KMS-11 (cell line): ENCODE results near the gene SCNM1.

ENCODE experiments used
- H2AFZ ChIP-seq: fragments of 200-600 bp; sonication (generic); 2 replicates; pipeline ENCODE4 v1.6.1; 2016; ENCODE audit warnings: antibody characterized with exemption, mixed run types, low read depth
- H3K27ac ChIP-seq: fragments of 200-600 bp; sonication (generic); 2 replicates; pipeline ENCODE4 v1.6.1; 2016; ENCODE audit warnings: mild to moderate bottlenecking, mixed run types
- H3K27me3 ChIP-seq: fragments of 200-600 bp; sonication (generic); 2 replicates; pipeline ENCODE4 v1.6.1; 2017; ENCODE audit warnings: mild to moderate bottlenecking, low read depth, mixed run types, moderate library complexity; ENCODE audit not compliant: insufficient read depth
- H3K36me3 ChIP-seq: fragments of 200-600 bp; sonication (generic); 2 replicates; pipeline ENCODE4 v1.6.1; 2017; ENCODE audit warnings: mild to moderate bottlenecking, mixed run types; ENCODE audit not compliant: insufficient read depth
- H3K4me1 ChIP-seq: fragments of 200-600 bp; sonication (generic); 2 replicates; pipeline ENCODE4 v1.6.1; 2016; ENCODE audit warnings: mild to moderate bottlenecking, low read depth, mixed run types; ENCODE audit not compliant: poor library complexity, severe bottlenecking
- H3K4me2 ChIP-seq: fragments of 200-600 bp; sonication (generic); 2 replicates; pipeline ENCODE4 v1.7.0; 2016; ENCODE audit warnings: mild to moderate bottlenecking, mixed run types
- H3K4me3 ChIP-seq: fragments of 200-600 bp; sonication (generic); IDR thresholded peaks from 2 replicates; pipeline ENCODE4 v1.6.1; 2017; ENCODE audit warnings: low read depth, low read length, mixed read lengths; ENCODE audit not compliant: insufficient read depth
- H3K79me2 ChIP-seq: fragments of 200-600 bp; sonication (generic); 2 replicates; pipeline ENCODE4 v1.6.1; 2016; ENCODE audit warnings: low read depth, mixed run types; ENCODE audit not compliant: insufficient read depth
- H3K9ac ChIP-seq: fragments of 200-600 bp; sonication (generic); 2 replicates; pipeline ENCODE4 v1.6.1; 2016; ENCODE audit warnings: mild to moderate bottlenecking, mixed run types
- H4K20me1 ChIP-seq: fragments of 200-600 bp; sonication (generic); 2 replicates; pipeline ENCODE4 v1.6.1; 2016; ENCODE audit warnings: mild to moderate bottlenecking, mixed run types; ENCODE audit not compliant: insufficient read depth
- CTCF ChIP-seq: fragments of 200-600 bp; sonication (generic); conservative IDR thresholded peaks from 2 replicates; pipeline ENCODE4 v1.6.1; 2017; ENCODE audit warnings: low read depth, mild to moderate bottlenecking, antibody characterized with exemption, low read length, moderate library complexity, mixed read lengths

Gene SCNM1, protein sequence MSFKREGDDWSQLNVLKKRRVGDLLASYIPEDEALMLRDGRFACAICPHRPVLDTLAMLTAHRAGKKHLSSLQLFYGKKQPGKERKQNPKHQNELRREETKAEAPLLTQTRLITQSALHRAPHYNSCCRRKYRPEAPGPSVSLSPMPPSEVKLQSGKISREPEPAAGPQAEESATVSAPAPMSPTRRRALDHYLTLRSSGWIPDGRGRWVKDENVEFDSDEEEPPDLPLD

DNA sequence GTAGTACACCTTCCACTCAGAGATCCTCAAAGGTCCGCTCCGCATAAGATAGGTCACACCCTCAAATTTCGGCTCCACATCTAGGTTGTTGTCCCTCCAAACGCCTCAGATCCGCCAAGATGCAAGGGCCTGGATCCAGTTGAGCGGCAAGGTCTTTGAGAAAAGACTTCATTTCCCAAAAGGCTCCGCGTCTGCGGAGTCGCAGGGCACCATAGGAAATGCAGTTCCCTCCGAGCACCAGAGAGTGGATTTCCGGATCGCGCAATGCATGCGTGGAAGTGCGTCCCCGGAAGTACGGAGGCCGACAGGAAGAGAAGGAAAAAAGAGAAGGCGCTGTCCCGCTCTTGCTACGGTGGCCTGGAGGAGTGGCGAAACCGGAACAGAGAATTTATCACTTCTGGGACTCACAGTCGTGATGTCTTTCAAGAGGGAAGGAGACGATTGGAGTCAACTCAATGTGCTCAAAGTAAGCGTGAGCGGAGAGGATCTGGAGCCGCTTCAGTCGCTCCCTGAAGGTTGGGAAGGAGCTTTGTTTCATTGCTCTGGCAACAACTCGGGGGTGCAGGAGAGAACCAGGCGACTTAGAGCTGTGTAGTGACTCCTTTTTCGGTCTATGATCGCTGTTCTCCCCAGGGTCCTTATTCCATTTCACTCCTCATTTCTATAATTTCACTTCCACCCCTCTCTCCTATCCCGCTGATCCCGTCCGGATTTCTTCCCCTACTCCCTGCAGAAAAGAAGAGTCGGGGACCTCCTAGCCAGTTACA is at the start of gene SCNM1, which contains the start of gene LYSMD1:
TSS of gene SCNM1 (plus strand) at position 407 of the 767 bp plus-strand sequence. CDS start at position 416, 9 bp downstream.
TSS of gene LYSMD1 (minus strand) at position 165 of the 767 bp plus-strand sequence. CDS start 644 bp downstream, outside the sequence.
- H3K79me2 ChIP-seq, result peaks cover 17% of the 10 kb centered on the region
- peak within 1 kb of the TSS; percentile 62 for H3K9ac ChIP-seq
- peak within 1 kb of the TSS; percentile 31 for H3K27ac ChIP-seq
- peaks cover 24% of the 10 kb centered on the region for H3K4me1 ChIP-seq
- TF ChIP-seq CTCF, result peak; percentile 24; the same call in 1 of the 2 replicates
- H2AFZ ChIP-seq, result peak within 1 kb of the TSS; percentile 90
- H3K4me2 ChIP-seq, result peak within 1 kb of the TSS; percentile 91
- H3K27me3 ChIP-seq, result no peaks in the 10 kb centered on the region
- H3K36me3 ChIP-seq, result peaks cover 7% of the 10 kb centered on the region; the same call in 1 of the 2 replicates
- no peaks in the 10 kb centered on the region for H4K20me1 ChIP-seq
- peak within 1 kb of the TSS; percentile 100 for H3K4me3 ChIP-seq

GRCh38 chr1:151124763-151125403 is 41.1 kb upstream of the SCNM1 start:
- Histone ChIP-seq H3K4me1 (no peaks in the 10 kb centered on the region), H3K27me3 (no peaks in the 10 kb centered on the region), H3K9ac (no peak overlapping the region), H3K4me3 (no peak overlapping the region), H4K20me1 (no peaks in the 10 kb centered on the region), H2AFZ (no peak overlapping the region), H3K36me3 (no peaks in the 10 kb centered on the region), H3K79me2 (no peaks in the 10 kb centered on the region), H3K4me2 (no peak overlapping the region), H3K27ac (no peak overlapping the region)
- no peak for TF ChIP-seq CTCF

DNA sequence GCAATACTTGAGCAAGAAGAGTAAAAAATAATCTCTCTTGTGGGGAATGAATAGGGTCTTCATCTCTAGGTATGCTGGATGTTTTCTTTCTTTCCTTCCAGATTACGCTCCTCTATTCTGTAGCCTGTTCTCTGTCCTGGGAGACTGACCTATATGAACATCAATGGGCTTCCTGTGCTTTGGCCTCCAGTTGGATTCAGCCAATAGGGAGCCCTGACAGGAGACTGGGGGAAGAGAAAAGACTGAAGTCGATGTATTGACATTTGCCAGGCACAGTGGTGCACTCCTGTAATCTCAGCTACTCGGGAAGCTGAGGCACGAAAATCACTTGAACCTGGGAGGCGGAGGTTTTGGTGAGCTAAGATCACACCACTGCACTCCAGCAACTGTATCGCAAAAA is 37.1 kb upstream of the SCNM1 start:
- H3K79me2 ChIP-seq, result no peaks in the 10 kb centered on the region
- H3K4me1 ChIP-seq, result no peaks in the 10 kb centered on the region
- no peaks in the 10 kb centered on the region for H3K27me3 ChIP-seq
- H3K9ac ChIP-seq, result no peak overlapping the region
- no peak overlapping the region for H3K27ac ChIP-seq
- no peak for TF ChIP-seq CTCF
- H2AFZ ChIP-seq, result no peak overlapping the region
- no peaks in the 10 kb centered on the region for H3K36me3 ChIP-seq
- H3K4me3 ChIP-seq, result no peak overlapping the region
- no peak overlapping the region for H3K4me2 ChIP-seq
- no peaks in the 10 kb centered on the region for H4K20me1 ChIP-seq

GRCh38 chr1:151130987-151131586 is 34.9 kb upstream of the SCNM1 start:
- TF ChIP-seq CTCF, result no peak
- H3K4me2 ChIP-seq, result no peak overlapping the region
- no peaks in the 10 kb centered on the region for H3K79me2 ChIP-seq
- H3K27me3 ChIP-seq, result no peaks in the 10 kb centered on the region
- no peak overlapping the region for H3K4me3 ChIP-seq
- H3K4me1 ChIP-seq, result peaks cover 7% of the 10 kb centered on the region
- H3K36me3 ChIP-seq, result no peaks in the 10 kb centered on the region
- no peak overlapping the region for H2AFZ ChIP-seq
- no peaks in the 10 kb centered on the region for H4K20me1 ChIP-seq
- H3K9ac ChIP-seq, result no peak overlapping the region
- H3K27ac ChIP-seq, result no peak overlapping the region
